PC-9 (cell line): ENCODE results near the gene NARS2.
"Not testable (repeated sequence)": the region's sequence is repeated elsewhere in the genome, so short reads cannot be mapped to it uniquely, and the experiment has no call there.

Experiments used
- EZH2 ChIP-seq: fragments of 200-600 bp; sonication (generic); IDR thresholded peaks from 2 replicates; pipeline ENCODE4 v1.8.0; 2017; ENCODE audit warnings: antibody characterized with exemption, low read depth
- TF ChIP-seq, protein P1 (sequence below): fragments of 200-600 bp; sonication (generic); conservative IDR thresholded peaks from 2 replicates; pipeline ENCODE4 v1.6.1; 2017; ENCODE audit warnings: mixed run types, antibody characterized with exemption, mild to moderate bottlenecking, moderate library complexity

DNA sequence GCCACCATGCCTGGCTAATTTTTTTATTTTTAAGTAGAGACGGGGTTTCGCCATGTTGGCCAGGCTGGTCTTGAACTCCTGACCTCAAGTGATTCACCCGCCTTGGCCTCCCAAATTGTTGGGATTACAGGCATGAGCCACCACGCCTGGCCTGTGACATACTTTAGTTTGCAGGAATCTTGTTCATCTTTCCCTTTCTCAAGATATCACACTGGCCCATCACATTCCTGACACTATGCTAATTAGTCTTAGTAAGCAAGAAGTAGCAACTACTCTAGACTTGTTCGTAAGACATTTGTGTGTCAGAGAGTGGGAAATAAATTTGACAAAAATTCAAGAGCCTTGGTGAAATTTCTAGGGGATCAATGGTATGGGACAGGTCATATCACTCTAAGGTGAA is 34.7 kb upstream of the NARS2 start:
- TF ChIP-seq, protein P1, sequence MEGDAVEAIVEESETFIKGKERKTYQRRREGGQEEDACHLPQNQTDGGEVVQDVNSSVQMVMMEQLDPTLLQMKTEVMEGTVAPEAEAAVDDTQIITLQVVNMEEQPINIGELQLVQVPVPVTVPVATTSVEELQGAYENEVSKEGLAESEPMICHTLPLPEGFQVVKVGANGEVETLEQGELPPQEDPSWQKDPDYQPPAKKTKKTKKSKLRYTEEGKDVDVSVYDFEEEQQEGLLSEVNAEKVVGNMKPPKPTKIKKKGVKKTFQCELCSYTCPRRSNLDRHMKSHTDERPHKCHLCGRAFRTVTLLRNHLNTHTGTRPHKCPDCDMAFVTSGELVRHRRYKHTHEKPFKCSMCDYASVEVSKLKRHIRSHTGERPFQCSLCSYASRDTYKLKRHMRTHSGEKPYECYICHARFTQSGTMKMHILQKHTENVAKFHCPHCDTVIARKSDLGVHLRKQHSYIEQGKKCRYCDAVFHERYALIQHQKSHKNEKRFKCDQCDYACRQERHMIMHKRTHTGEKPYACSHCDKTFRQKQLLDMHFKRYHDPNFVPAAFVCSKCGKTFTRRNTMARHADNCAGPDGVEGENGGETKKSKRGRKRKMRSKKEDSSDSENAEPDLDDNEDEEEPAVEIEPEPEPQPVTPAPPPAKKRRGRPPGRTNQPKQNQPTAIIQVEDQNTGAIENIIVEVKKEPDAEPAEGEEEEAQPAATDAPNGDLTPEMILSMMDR: not testable (repeated sequence)
- TF ChIP-seq EZH2: not testable (repeated sequence)
